ENCODE results near the gene LARGE2.

The LARGE2 gene

DNA sequence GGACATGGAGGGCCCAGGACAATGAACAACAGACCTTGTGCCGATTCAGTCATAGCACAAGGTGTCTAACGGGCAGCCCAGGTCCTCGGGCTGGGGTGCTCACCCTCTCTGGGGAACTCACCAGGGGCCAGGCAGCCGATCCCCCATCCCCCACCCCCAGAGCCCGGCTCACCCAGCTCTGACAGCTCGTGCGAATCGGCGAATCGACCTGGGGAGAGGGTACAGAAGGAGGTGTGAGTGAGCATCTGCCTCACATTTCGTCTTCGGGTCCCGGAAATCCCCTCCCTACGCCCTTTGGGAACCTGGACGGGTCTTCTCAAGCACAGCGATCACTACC, 5.2 kb upstream of the LARGE2 start:
- no peak for DNase-seq (ENCODE audit: low read depth)

DNA sequence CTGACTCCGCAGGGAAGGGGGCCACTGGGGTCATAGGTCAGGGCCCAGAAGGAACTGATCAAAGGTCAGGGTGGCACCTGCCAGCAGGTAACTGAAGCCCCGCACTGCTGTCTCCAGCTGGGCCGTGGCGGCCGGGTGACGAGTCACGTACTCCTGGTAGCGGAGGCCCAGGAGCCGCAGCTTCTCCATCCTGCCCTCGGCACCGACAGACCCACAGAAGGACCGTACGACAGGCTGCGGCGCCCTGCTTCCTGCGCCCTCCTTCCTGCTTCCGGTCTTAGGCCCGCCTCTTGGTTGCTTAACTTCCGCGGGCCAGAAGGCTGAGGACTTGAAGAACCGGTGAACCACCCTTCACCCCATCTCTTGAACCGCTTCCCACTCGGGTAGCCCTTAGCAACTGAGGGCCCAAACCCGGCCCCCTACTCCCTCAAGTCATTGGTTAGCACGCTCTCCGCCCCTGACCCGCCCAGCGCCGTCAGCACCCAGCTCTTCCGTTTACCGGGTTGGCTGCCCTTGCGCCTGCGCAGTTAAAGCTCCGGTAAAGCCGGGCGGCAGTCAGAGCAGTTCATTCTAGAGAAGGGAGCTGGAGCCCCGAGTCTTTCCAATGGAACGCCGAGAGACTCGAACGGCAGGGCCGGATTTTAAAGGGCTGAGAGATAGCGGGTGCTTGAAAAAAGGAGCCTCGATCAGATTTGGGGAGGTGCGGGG, 4.7 kb upstream of the LARGE2 start, which contains the start of gene PEX16:
TSS of gene PEX16 (minus strand) at position 255 of the 708 bp plus-strand sequence. CDS start at position 189, 66 bp downstream.
- DNase-seq (ENCODE audit: low read depth): peak; percentile 94

- DNase-seq (ENCODE audit: low read depth): peak; percentile 55
Observed at GRCh38 chr11:45918331-45918941, 4.0 kb upstream of the LARGE2 start.

- no peak for DNase-seq (ENCODE audit: low read depth)
Observed at GRCh38 chr11:45918962-45919675, 3.3 kb upstream of the LARGE2 start.

GRCh38 chr11:45919806-45920530, 2.5 kb upstream of the LARGE2 start:
- no peak for DNase-seq (ENCODE audit: low read depth)

DNA sequence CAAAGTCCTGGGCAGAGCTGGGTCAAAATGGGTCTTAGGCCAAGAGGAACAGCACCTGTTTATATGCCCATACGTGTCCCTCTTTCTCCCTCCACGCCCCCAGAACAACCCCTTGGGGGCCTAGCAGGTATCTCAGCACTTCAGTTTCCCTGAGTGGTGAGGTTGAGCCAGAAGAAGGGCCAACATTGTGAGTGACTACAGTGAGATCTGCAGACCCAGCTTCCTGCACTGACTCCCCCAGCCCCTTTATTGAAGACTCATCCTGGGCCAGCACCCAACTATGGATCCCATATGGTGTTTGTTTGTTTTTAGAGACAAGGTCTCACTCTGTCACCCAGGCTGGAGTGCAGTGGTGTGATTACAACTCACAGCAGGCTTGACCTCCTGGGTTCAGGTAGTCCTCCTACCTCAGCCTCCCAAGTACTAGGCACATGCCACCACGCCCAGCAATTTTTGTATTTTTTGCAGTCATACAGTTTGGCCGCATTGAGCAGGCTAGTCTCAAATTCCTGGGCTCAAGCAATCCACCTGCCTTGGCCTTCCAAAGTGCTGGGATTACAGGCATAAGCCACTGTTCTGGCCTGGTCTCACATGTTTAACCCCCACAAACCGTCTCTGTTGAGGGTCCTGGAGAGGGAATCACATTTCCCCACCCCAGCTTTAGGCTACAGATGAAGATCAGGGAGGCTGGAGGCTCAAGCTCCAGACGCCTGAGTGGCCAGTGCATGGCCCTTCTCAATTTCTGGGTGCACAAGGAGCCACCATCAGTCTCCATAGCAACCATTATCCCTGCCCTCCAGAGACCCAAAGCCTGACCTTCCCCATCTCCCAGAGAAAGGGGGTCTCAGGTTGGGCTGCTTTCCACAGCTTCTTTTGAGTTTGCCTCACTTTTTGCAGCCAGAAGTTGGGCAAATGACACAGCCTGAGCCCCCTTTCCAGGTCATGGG, 1.7 kb upstream of the LARGE2 start:
- DNase-seq (ENCODE audit: low read depth): no peak

DNA sequence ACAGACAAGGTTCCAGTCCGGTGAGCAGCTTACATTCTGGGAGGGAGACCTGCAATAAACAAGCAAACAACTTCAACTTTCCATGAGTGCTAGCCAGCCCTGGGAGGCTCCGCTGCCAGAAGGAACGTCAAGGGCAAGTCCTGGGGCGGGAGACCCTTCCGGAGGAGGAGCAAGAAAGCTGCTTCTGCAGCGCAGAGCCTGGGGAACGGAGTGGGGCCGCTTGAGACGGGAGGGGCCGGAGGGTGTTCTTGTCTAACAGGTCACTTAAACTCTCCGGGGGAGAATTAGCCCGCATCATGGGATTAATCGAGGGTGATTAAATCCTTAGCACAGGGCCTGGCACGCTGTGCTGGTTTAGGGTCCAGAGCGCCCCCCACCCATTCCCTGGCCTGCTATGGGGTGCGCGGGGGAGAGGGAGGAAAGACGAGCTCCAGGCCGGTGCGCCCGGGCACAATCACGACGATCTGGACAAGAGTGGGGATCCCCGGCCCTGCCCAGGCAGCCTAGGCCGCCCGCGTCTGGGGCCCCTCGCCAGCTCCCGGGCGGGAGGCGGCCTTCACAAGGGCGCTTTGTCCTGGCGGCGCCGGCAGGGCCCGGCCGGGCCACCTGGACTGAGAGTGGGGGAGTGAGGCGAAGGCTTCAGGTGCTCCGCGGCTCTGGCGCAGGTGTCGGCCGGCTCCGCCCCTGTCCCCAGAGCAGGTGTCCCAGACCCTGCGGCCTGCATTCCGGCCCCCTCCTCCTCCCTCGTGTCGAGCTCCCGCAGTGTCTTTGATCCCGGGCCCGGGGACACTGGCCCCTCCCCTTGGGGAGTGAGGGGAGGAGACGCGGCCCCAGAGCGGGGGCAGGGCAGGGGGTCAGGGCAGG, 663 bp upstream of the LARGE2 start:
- DNase-seq (ENCODE audit: low read depth): no peak

GRCh38 chr11:45924036-45924915, 1.8 kb downstream of the LARGE2 start:
- no peak for DNase-seq (ENCODE audit: low read depth)

GRCh38 chr11:45924927-45925326, 2.5 kb downstream of the LARGE2 start:
- no peak for DNase-seq (ENCODE audit: low read depth)

GRCh38 chr11:45925550-45925949, 3.1 kb downstream of the LARGE2 start:
- DNase-seq (ENCODE audit: low read depth): no peak

- DNase-seq (ENCODE audit: low read depth): no peak
Observed at GRCh38 chr11:45926001-45926401, 3.5 kb downstream of the LARGE2 start.

GRCh38 chr11:45926536-45927331, 4.3 kb downstream of the LARGE2 start:
- DNase-seq (ENCODE audit: low read depth): no peak

GRCh38 chr11:45927332-45927683, 4.9 kb downstream of the LARGE2 start:
- no peak for DNase-seq (ENCODE audit: low read depth)

GRCh38 chr11:45927684-45928413, 5.4 kb downstream of the LARGE2 start:
- DNase-seq (ENCODE audit: low read depth): no peak

- DNase-seq (ENCODE audit: low read depth): no peak
Observed at GRCh38 chr11:45928535-45929215, 6.2 kb downstream of the LARGE2 start.

- no peak for DNase-seq (ENCODE audit: low read depth)
Observed at GRCh38 chr11:45929486-45930030, 7.1 kb downstream of the LARGE2 start.

Data from activated T-cell treated with anti-CD3 and anti-CD28 coated beads for 24 hours (primary cell).